HCT116 (cell line): Measurements from ENCODE around the gene KLHL34.

Experiments used
- CTCF ChIP-seq, 3 experiments: fragments of 200-600 bp in 1 of 3; sonication (generic) in 1 of 3; IDR thresholded peaks in 2 of 3; conservative IDR thresholded peaks in 1 of 3; 2 replicates each; pipeline ENCODE4 v1.5.1; 2012 to 2017; ENCODE audit warnings: low read depth in 2 of 3, low read length in 2 of 3, antibody characterized with exemption in 1 of 3, borderline replicate concordance in 1 of 3, control low read depth in 1 of 3, mild to moderate bottlenecking in 1 of 3, mixed read lengths in 1 of 3, mixed run types in 1 of 3, moderate library complexity in 1 of 3; ENCODE audit not compliant: insufficient read depth in 1 of 3
- EGR1 ChIP-seq: IDR thresholded peaks from 2 replicates; pipeline ENCODE4 v1.6.1; 2012; ENCODE audit warnings: low read depth
- POLR2AphosphoS5 ChIP-seq: IDR thresholded peaks from 2 replicates; pipeline ENCODE4 v1.6.1; 2011; ENCODE audit warnings: mild to moderate bottlenecking, low read depth, low read length, moderate library complexity
- YY1 ChIP-seq: IDR thresholded peaks from 2 replicates; pipeline ENCODE4 v1.6.1; 2011; ENCODE audit warnings: low read length, low read depth, moderate library complexity, mild to moderate bottlenecking; ENCODE audit not compliant: insufficient replicate concordance; ENCODE audit errors: extremely low read depth

GRCh38 chrX:21698272-21698671, 40.1 kb upstream of the KLHL34 start:
- TF ChIP-seq YY1 (no peak), EGR1 (no peak), CTCF (IDR thresholded peaks at IDR 0.05 in 2 of 3, conservative IDR thresholded peaks at IDR 0.05 in 1 of 3; ENCODE audit: borderline replicate concordance in 1 of 3, insufficient read depth in 1 of 3, low read depth in 2 of 3, low read length in 2 of 3) (no peak), POLR2AphosphoS5 (no peak)
